Ramos (cell line): ENCODE data around the gene ESYT3.
"Not testable (repeated sequence)": the region's sequence is repeated elsewhere in the genome, so short reads cannot be mapped to it uniquely, and the experiment has no call there.

Experiments used
- in situ Hi-C: fragments of 300-500 bp; cut with MboI; formaldehyde crosslinking; loops from one replicate; pipeline ENCODE4 v1.14.3; 2022; ENCODE audit warnings: low sequenced_read_pairs; ENCODE audit not compliant: unreplicated experiment

The ESYT3 gene

DNA sequence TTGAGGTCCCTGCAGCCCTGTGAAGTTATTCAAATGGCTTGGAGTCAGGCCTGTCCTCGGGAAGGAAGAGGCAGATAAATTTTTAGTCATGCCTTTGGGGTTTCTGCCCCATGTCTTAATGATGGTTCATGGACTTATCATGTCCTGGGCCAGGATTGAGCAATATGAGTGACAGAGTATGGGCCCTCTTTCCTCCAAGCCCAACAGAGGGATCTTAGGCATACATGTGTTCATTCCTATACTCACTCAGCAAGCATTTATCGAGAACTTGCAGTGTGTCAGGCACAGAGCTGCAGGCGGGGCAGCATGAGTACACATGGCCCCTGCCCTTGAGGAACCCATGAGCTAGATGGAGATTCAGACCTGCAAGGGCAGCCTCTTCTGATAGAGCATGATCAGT lies 6.2 kb downstream of the ESYT3 start:
- in situ Hi-C loops = no loop called here

DNA sequence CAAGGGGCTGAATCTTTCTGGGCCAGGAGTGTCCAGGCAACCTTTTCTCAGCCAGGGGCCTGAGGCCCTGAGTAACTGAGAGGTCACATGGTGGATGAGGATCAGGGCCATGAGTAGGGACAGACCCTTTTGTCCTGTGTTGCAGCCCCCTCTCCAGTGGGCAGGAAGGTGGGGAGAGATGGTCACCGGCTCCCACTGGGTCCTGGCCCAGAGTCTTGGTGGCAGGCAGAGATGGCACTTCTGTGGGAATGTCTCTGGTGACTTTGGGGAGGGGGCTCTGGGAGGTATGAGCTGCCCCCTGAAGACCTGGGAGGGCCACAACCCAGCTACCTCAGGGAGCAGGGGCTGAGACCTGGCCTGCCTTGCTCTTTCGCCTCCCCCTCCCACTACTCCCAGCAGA lies 6.8 kb downstream of the ESYT3 start:
- in situ Hi-C loops = no loop called here

- in situ Hi-C loops = no loop called here
These were observed 7.3 kb downstream of the ESYT3 start for GRCh38 chr3:138441742-138442141.

GRCh38 chr3:138442433-138442832 lies 8.0 kb downstream of the ESYT3 start:
- in situ Hi-C loops = no loop called here

- in situ Hi-C loops = no loop called here
These were observed 8.7 kb downstream of the ESYT3 start for GRCh38 chr3:138443091-138443490.

DNA sequence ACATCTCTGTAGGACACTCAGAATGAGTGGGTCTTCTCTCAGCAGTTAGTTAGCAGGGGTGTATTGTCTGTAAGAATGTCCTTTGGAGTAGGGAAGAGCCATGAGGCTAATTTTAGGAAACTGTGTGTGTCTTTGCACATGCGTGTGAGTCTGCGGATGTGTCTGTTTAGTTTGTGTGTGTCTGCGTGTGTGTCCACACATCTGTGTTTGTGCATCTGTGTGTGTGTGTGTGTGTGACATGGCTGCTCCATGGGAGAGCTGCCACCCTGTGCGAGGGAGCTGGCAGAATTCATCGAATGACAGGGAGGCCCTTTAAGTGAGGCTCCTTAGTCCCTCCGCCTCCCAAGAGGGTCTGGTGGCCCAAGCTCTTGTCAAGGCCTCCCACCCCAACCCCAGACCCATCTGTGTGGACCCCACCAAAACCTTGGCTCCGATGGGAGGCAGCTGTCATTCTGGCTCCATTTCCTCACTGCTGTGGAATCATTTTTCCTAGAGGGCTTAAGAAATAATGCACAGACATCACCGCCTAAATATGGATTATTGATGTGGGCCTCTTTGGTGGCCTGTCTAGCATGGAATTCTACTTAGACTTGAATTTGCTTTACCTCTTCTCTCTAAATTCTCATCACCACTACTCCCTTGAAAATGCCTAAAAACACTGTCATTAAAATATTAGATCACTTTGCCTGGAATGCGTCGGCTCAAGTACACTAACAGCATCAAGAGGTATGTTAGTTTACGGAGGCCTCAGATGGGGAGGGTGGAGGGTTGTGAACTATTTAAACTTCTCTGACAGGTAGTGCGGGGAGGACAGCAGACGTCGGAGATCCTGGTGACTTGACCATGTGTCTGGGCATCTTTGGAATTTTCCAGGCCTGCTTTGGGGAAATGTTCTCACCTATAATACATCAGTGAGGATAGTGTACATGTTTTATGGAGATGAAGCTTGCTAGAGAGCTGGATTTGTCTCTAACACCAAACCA lies 9.4 kb downstream of the ESYT3 start:
- in situ Hi-C loops = no loop called here

DNA sequence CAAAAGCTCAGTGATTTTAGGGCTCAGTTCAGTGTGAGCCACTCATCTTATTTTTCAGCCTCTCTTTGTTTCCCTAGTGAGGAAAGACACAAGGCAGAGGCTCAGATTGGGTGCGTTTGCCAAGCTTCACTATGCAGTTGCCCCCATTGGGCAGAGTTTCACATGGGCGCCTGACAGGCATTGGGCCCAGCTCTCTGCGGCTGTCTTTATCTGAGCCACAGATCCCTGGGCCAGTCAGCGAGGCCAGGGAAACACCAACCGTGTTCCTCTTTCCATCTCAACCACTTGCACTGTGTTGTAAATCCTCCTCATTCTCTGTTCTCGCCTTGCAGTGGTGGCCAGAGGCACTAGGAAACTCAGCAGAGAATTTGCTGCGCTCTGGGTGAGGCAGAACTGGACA lies 10.8 kb downstream of the ESYT3 start:
- in situ Hi-C loops = no loop called here

- in situ Hi-C loops = no loop called here
These were observed 11.2 kb downstream of the ESYT3 start for GRCh38 chr3:138445654-138446053.

GRCh38 chr3:138448631-138449030 lies 14.2 kb downstream of the ESYT3 start:
- in situ Hi-C loops = no loop called here

- in situ Hi-C loops = no loop called here
These were observed 15.1 kb downstream of the ESYT3 start for GRCh38 chr3:138449490-138449889.

DNA sequence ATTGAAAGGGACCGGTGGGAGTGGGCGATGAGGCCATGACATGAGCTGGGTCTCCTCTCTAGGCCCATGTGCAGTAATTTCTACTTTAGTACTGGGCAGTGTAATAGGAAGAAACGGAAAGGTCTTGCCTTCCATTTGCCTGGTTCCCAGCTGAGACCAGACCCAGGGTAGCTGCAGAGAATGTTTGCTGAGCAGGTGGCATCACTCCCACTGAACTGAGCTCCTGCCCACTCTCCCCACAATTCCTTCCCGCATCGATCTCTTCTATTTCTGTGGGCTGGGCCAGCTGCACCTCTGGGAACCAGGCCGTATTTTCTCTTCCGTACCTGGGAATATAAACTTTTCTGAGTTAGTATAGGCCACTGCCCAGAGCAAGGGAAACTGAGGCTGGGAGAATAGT lies 15.8 kb downstream of the ESYT3 start:
- in situ Hi-C loops = no loop called here

DNA sequence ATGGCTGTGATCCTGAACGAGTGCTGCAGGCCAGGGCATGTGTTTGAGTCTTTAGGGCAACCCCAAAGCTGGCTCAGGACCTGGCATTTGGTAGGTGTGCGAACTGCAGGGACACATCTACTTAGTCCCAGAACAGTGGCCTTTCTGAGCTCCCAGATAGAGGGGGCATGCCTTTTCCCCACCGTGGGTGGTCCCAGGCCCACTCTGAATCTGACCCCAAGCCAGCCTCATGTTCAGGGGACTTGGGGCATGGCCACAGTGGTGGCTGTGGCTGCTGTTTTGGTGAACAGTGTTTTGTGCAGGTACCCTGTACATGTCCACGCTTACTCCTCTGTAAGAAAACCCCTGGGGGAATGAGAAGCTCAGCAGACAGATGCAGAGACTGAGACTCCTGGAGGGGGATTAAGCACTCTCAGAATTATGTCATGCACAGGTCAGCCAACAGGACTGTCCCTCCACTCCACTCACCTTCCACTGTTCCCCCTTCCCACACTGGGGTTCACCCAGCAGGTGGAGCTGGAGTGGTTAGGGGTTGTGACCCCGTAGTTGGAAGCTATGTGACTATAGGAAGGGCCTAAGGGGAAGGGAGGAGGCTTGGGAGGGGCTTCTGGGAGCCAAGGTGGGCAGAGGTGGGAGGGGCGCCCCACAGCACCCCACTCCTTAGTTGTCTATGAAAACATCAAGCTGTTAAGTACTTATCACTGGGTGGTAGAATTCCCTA lies 16.4 kb downstream of the ESYT3 start:
- in situ Hi-C loops = no loop called here

GRCh38 chr3:138451595-138452162 lies 17.3 kb downstream of the ESYT3 start:
- in situ Hi-C loops = no loop called here

GRCh38 chr3:138452436-138452835 lies 18.0 kb downstream of the ESYT3 start:
- in situ Hi-C loops = no loop called here

DNA sequence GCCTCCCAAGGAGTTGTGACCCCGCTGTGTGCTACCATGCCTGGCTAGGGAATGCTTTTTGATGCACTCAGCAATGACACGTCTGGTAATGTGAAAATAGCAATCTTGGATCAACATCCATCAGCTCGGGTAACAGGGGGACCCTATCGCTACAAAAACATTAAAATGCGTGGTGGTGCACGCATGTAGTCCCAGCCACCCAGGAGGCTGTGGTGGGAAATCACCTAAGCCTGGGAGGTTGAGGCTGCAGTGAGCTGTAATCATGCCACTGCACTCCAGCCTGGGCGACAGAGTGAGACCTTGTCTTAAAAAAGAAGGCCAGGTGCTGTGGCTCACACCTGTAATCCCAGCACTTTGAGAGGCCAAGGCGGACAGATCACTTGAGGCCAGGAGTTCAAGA lies 19.5 kb downstream of the ESYT3 start:
- in situ Hi-C loops = not testable (repeated sequence)

DNA sequence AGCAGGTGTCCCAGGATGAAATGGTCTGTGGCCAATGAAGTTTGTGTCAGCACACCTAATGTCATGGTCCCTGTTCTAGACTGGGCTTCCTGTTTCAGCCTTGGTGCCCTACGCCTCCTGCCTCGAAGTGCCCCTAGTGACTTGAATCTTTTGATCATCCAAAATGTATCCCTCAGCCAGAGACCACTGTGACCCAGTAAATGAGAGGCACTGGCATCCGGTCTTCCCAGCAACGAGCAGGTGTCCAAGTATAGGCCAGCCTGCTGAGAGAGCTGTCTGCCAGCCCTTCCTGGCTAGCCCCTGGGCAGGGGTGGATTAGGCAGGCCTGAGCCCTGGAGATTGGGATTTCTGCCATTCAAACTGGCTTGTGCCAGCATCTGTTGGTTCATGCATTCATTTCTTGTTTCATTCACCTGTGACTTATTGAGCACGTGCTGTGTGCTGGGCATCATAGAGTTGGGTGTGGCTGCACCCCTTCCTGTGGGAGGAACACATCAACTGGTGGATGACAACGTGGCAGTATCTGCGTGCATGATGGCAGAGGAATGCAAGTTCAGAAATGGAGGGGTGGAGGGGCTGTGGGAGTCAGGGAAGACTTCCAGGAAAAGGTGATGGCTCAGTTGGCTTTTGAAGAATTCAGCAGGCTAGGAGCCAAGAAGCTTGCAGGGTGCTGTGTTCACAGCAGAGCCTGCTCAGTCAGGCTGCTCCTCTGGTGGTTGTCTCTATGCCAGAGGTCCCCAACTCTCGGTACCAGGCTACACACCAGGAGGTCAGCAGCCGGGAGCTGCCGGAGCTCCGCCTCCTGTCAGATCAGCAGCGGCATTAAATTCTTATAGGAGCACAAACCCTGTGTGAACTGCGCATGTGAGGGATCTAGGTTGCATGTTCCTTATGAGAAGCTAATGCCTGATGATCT lies 21.6 kb downstream of the ESYT3 start:
- in situ Hi-C loops = no loop called here

DNA sequence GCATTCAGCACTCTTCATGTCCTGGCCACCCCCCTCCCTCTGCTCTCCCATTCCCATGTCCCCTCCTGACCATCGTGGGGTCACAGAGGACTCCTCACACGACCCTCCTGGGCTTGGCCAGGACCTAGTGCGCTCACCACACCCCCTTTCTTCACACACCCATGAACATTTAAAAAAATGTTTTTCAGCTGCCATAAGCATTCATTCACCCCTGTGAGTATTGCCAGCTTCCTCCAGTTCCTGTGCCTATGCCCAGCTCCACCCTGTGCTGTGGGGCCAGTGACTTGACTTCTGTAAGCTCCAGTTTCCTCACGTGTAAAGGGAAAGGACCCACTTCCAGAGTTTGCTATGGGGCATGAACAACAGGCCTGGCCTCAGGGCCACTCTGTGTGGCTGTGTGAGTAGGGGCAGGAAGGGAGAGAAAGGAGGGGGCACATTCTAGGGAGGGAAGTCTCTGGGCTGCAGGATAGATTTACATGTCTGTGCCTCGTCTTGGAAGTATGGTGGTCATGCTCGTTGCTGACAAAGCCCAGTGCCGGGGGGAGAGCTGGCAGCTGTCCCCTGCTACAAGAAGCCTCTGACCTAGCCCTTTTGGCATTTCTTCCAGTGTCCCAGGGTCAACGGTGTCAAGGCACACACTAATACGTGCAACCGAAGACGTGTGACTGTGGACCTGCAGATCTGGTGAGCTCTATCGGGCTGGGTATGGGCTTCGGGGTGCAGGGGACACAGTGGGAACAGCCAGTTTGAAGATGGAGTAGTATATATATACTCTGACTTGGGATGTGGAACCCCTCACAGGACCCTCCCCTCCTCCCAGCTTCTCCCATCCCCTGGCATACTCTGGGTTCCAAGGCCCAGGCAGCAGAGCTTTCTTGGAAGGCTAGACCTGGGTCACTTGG lies 22.8 kb downstream of the ESYT3 start:
- in situ Hi-C loops = no loop called here

DNA sequence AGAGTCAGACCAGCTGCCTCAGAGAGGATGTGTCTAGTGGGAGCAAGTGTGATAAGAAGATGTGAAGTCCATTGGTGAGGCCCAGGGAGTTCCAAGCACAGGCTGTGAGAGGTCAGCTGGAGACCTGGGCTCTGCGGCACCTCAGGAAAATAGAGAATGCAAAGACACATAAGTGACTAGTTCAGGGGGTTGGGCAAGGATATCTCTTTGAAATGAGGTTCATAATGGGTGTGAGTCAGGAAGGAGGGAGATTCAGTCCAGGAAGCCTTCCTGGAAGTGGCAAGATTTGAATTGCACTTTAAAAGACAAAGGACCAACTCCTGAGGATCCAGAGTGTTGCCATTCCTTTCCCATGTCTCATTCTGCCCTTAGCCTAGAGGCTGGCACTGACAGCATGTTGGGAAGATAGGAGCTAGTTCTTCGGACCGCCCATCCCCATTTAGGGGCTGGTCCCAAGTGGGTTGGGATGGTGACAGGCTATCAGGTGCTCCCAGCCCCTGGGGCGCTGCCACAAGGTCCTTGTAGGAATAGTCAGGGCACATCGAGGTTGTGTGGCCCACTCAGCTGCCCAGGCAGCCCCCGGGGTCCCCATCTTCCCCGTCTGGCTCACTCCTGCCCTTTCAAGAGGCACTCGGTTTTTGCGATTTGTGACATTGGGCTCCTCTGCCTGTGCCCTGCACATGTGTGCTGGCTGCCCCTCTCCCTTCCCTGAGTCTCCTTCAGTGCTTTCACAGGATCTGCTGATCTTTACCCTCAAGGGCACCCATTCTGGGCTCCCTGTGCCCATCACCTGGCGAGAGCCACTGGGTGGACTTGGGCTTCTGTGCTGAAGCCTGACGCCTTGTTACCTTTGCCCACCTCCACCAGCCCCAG lies 23.7 kb downstream of the ESYT3 start:
- in situ Hi-C loops = no loop called here
